Hepatocyte (in vitro differentiated cells): ENCODE data around the gene BCAS1.

Experiments
- CTCF ChIP-seq: fragments of 200-600 bp; sonication (generic); IDR thresholded peaks from 2 replicates; pipeline ENCODE4 v1.5.1; 2016; ENCODE audit warnings: antibody characterized with exemption, mild to moderate bottlenecking; ENCODE audit not compliant: poor library complexity
- EZH2 ChIP-seq: fragments of 200-600 bp; sonication (generic); IDR thresholded peaks from 2 replicates; pipeline ENCODE4 v1.6.1; 2016; ENCODE audit warnings: antibody characterized with exemption, mild to moderate bottlenecking, borderline replicate concordance
- EZH2phosphoT487 ChIP-seq: fragments of 200-600 bp; sonication (generic); IDR thresholded peaks from one replicate; pipeline ENCODE4 v1.6.1; 2018; ENCODE audit warnings: antibody characterized with exemption, mild to moderate bottlenecking, low read depth, moderate library complexity; ENCODE audit not compliant: unreplicated experiment, severe bottlenecking

- TF ChIP-seq CTCF (no peak), EZH2 (no peak), EZH2phosphoT487 (no peak)
Observed at GRCh38 chr20:53934421-53935343, 135.7 kb downstream of the BCAS1 start.
